Medulla oblongata (tissue), 1 donor: ENCODE measurements around the gene DOCK10.

Experiments used
- DNase-seq: peaks from one replicate; pipeline ENCODE4 v3.0.0-alpha.2; 2015; ENCODE audit errors: extremely low spot score

Gene DOCK10

GRCh38 chr2:225013425-225014365 is 28.6 kb downstream of the DOCK10 start:
- DNase-seq = no peak

GRCh38 chr2:225011585-225011984 is 30.7 kb downstream of the DOCK10 start:
- no peak for DNase-seq

- no peak for DNase-seq
Observed at GRCh38 chr2:225010804-225011203, 31.5 kb downstream of the DOCK10 start.

GRCh38 chr2:225009768-225010167 is 32.5 kb downstream of the DOCK10 start:
- no peak for DNase-seq

GRCh38 chr2:225008935-225009334 is 33.3 kb downstream of the DOCK10 start:
- no peak for DNase-seq

- DNase-seq = no peak
Observed at GRCh38 chr2:225008179-225008856, 34.0 kb downstream of the DOCK10 start.

- DNase-seq = no peak
Observed at GRCh38 chr2:225006730-225007129, 35.5 kb downstream of the DOCK10 start.

- DNase-seq = no peak
Observed at GRCh38 chr2:225004597-225004996, 37.7 kb downstream of the DOCK10 start.

GRCh38 chr2:225002656-225003045 is 39.6 kb downstream of the DOCK10 start:
- DNase-seq = peak; percentile 38

- peak; percentile 93 for DNase-seq
Observed at GRCh38 chr2:225002039-225002655, 40.1 kb downstream of the DOCK10 start.

GRCh38 chr2:224999754-225000153 is 42.5 kb downstream of the DOCK10 start:
- no peak for DNase-seq

GRCh38 chr2:224999321-224999720 is 42.9 kb downstream of the DOCK10 start:
- no peak for DNase-seq

GRCh38 chr2:224997802-224998201 is 44.5 kb downstream of the DOCK10 start:
- no peak for DNase-seq

- DNase-seq = no peak
Observed at GRCh38 chr2:224995419-224995818, 46.8 kb downstream of the DOCK10 start.

- DNase-seq = no peak
Observed at GRCh38 chr2:224994242-224994823, 47.9 kb downstream of the DOCK10 start.

- DNase-seq = no peak
Observed at GRCh38 chr2:224990710-224991109, 51.6 kb downstream of the DOCK10 start.

GRCh38 chr2:224987733-224988132 is 54.5 kb downstream of the DOCK10 start:
- DNase-seq = no peak

GRCh38 chr2:224986477-224986876 is 55.8 kb downstream of the DOCK10 start:
- DNase-seq = no peak

- no peak for DNase-seq
Observed at GRCh38 chr2:224984637-224985036, 57.6 kb downstream of the DOCK10 start.

GRCh38 chr2:224983712-224984554 is 58.3 kb downstream of the DOCK10 start:
- peak; percentile 54 for DNase-seq
